SW480 (cell line): ENCODE results near the gene TMEM94.
"Not testable (repeated sequence)": the region's sequence is repeated elsewhere in the genome, so short reads cannot be mapped to it uniquely, and the experiment has no call there.

Experiments used
- DNase-seq: peaks from one replicate; pipeline ENCODE4 v3.0.0-alpha.2; 2016; ENCODE audit warnings: low spot score

Gene TMEM94

GRCh38 chr17:75476752-75477489 is 20.5 kb downstream of the TMEM94 start:
- no peak for DNase-seq

GRCh38 chr17:75477490-75477862 is 21.0 kb downstream of the TMEM94 start:
- not testable (repeated sequence) for DNase-seq

GRCh38 chr17:75478508-75478907 is 22.1 kb downstream of the TMEM94 start:
- DNase-seq = no peak

GRCh38 chr17:75480281-75480680 is 23.8 kb downstream of the TMEM94 start:
- DNase-seq = no peak

- DNase-seq = no peak
Measured at GRCh38 chr17:75481194-75482068, 25.0 kb downstream of the TMEM94 start.

GRCh38 chr17:75482098-75482942 is 25.9 kb downstream of the TMEM94 start:
- DNase-seq = no peak

GRCh38 chr17:75485688-75486087 is 29.3 kb downstream of the TMEM94 start:
- no peak for DNase-seq

- DNase-seq = no peak
Measured at GRCh38 chr17:75486151-75486550, 29.7 kb downstream of the TMEM94 start.

- no peak for DNase-seq
Measured at GRCh38 chr17:75486951-75487350, 30.5 kb downstream of the TMEM94 start.

GRCh38 chr17:75487351-75488070 is 31.1 kb downstream of the TMEM94 start:
- no peak for DNase-seq

GRCh38 chr17:75488693-75489510 is 32.5 kb downstream of the TMEM94 start:
- no peak for DNase-seq

GRCh38 chr17:75489511-75489955 is 33.1 kb downstream of the TMEM94 start:
- no peak for DNase-seq

- no peak for DNase-seq
Measured at GRCh38 chr17:75490173-75490743, 33.8 kb downstream of the TMEM94 start.

GRCh38 chr17:75490953-75491649 is 34.7 kb downstream of the TMEM94 start:
- no peak for DNase-seq

- DNase-seq = no peak
Measured at GRCh38 chr17:75491680-75492079, 35.2 kb downstream of the TMEM94 start.

GRCh38 chr17:75492555-75493168 is 36.2 kb downstream of the TMEM94 start:
- no peak for DNase-seq

- DNase-seq = no peak
Measured at GRCh38 chr17:75493476-75494129, 37.2 kb downstream of the TMEM94 start.

GRCh38 chr17:75494326-75494877 is 38.0 kb downstream of the TMEM94 start:
- DNase-seq = no peak
